Stimulated activated CD8-positive, alpha-beta memory T cell treated with anti-CD3 and anti-CD28 coated beads, Interleukin-15, amount 100 ng/mL, for 4 hours (primary cell): Measurements from ENCODE around the gene KDM4C.

ENCODE experiments used
- DNase-seq, 2 donors: peaks; one replicate each; pipeline ENCODE4 v3.0.0-alpha.2; 2020; ENCODE audit warnings: low read depth in 2 of 2

KDM4C gene

GRCh38 chr9:7140401-7140800, 382.6 kb downstream of the KDM4C start:
- DNase-seq = no peak

- DNase-seq = no peak
Measured at GRCh38 chr9:7143645-7144200, 385.9 kb downstream of the KDM4C start.

DNA sequence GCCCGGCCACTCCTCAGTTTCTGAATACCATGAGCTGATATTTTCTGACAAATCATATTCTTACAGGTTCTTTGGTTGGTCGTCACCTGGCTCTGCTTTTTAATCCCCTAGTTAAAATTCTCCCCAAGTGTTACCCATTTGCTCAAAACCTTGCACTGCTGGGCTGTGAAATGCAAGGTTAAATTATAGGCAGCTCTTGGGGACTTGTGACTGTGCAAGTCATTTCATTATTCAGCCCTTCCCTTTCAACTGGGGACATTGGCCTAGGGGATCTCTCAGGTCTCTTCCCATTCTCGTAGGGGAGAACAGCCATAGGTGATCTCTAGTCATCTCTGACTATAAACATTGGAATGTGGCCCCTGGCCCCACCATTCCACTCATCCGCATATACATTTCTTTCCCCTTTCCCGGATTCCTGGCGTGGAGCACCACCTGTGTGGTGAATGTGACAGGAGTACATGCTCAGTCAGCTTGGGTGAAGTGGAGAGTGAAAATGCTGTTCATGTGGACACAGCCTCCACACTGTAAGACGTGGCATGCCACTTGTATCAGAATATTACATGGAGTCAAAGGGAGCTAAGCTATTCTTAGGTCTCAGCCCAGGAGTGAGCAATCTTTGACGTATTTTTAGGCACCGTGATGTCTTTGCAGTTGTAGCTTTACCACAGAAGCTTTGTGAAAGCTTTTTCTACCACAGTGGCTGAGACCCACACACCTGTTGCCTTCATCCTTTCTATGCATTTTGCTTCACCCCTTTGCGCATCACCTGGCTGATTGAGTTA, 386.7 kb downstream of the KDM4C start:
- no peak for DNase-seq

GRCh38 chr9:7145361-7146069, 387.7 kb downstream of the KDM4C start:
- DNase-seq = no peak

DNA sequence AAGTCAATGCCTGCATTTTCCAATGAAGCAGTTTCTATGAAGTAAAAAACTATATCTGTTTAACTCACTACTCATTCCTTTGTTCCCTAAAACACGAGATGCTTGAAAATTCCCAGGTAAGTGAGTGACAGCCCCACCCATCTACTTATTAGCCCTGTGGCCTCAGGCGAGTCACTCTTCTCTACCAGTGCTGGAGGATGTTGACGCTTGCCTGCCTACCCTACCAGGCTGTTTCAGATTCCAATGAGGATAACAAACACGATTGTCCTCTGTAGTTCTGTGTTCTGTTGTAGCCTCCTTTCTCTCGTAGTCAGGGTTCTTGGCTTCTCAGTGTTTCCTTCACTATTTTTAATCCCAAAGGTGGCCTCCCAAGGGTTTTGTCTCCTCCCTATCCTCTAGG, 388.8 kb downstream of the KDM4C start:
- no peak for DNase-seq

GRCh38 chr9:7147121-7148090, 389.6 kb downstream of the KDM4C start:
- DNase-seq = no peak

- DNase-seq = no peak
Measured at GRCh38 chr9:7148243-7148765, 390.5 kb downstream of the KDM4C start.

DNA sequence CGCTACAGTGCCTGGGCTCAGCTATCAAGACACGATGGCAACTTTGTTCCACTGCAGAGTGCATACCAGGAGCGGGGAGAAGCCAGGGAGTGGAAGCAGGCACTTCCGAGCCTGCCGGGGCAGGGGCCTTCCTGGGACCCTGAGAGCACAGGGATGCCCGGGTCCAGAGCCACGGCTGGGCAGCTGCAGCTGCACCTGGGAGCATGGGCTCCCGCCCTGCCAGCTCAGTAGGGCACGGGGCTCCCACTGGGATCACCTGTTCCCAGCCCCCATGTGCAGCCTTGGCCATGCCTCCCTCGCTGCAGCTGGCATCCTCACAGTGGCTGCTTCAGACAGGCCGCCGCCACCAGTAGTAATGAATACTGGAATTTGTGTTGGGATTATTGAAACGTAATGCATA, 391.5 kb downstream of the KDM4C start:
- no peak for DNase-seq

GRCh38 chr9:7150153-7150890, 392.5 kb downstream of the KDM4C start:
- DNase-seq = no peak

- no peak for DNase-seq
Measured at GRCh38 chr9:7153134-7153533, 395.4 kb downstream of the KDM4C start.

- DNase-seq = no peak
Measured at GRCh38 chr9:7153566-7153965, 395.8 kb downstream of the KDM4C start.

DNA sequence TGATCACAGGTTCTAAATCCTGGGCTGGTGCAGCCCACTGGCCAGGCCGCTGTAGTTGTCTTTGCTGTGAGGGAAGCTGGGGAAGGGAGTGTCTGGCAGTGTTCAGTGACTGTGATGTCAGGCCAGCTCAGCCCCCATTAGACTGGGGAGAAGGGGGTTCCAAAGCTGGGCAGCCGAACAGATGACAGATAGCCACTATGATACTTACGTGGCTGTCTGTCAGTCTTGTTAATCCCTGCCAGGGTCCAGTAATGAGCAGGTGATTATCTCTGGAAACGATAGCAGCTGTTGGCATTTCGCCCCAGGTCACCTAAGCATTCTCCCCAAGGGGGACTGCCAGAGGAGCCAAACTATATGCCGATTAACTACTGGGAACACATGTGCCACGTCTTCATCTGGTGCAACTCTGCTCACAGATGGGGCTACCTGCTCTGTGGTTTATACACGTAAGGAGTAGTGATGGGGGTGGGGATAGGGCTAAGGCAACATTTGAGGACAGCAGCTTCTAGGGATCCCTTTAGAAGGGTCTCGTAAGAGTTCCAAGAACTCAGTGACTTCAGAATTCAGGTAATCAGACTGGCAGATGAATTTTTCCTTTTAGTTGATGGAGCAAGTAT, 396.3 kb downstream of the KDM4C start:
- DNase-seq = no peak

GRCh38 chr9:7154650-7155049, 396.9 kb downstream of the KDM4C start:
- no peak for DNase-seq

- DNase-seq = no peak
Measured at GRCh38 chr9:7161469-7161868, 403.7 kb downstream of the KDM4C start.

- DNase-seq = no peak
Measured at GRCh38 chr9:7163932-7164331, 406.2 kb downstream of the KDM4C start.

DNA sequence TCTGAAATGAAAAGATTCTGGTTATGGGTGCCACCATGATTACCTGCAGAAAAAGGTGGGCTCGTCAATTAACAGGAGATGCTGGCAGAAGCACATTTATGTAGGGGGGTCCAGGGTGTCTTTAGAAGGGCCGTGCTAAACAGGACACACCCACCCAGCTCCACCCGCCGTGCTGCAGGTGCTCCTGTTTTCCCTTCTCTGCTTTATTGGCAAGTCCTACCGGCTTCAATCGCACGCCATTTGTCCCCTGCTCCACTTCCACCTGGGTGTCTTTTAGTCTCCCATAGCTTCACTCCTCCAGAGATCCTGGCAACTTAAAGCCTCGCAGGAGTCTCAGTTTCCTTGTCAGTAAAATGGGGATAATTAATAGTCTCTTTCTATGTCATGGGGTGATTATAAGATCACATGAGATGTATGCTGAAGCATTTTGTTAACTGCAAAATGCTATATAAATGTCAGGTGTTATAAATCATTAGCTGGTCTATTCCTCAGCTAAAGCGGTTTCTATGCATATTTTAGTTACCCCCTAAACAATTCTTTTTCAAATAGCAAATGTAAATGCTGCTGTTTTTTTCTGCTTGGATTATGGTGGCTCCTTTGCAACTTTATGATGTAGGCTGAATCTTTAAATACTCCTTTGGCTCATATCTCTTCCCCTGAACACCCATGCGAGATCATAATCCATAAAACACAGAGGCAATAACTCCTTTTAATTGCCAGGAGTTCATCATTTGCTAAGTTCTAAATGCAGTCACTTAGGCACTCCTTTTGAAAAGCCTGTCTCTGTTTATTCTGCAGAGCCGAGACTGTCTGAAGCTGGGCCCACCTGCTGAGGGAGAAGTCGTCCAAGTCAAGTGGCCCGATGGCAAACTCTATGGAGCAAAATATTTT, 406.9 kb downstream of the KDM4C start:
- no peak for DNase-seq

DNA sequence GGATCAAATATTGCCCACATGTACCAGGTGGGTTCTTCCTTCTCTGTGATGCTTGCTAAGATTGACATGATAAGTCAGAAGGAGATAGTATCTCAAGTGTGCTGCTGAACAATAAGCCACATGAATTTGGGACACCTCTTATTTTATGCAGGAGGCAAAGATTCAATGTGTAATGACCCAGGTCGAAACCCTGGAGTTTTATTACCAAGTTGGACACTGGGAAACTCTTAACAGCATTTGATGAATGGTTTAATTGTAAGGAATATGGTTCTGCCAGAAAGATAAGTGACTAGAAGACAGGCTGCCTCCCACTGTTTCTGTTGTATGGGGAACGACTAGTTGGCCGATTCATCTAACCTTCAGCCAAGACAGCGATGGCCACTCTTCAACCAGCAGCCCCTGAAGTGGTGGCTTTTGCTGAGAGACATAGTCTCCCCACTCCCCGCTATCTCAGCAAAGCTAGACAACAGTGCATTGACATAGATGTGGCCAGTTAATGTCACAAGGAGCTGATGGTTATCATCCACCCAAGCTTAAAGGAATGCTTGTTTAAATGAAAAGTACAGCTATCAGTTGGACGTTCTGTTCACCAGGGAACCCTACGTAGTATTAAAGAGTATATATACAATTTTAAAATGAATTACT, 407.7 kb downstream of the KDM4C start:
- DNase-seq = no peak

DNA sequence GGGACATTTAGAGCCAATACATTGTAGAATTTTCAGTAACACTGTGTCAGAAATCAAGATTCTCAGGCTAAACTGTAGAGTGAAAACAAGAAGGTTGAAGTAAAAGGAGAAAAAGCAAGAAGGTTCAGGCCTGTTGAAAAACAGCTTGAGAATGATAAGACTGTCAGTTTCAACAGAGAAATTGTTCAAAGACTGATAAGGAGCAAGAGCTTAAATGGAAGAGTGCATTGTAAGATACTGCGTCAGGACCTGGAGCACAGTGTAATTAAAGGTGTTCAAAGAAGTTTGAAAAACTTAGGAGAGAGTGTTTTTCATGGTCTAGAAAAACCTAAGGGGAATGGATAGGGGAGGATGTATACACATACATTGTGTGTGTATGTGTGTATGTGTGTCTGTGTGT, 408.3 kb downstream of the KDM4C start:
- DNase-seq = no peak
